Measurements from ENCODE around the gene HECA.
"Not testable (repeated sequence)": the region's sequence is repeated elsewhere in the genome, so short reads cannot be mapped to it uniquely, and the experiment has no call there.

HECA gene, protein sequence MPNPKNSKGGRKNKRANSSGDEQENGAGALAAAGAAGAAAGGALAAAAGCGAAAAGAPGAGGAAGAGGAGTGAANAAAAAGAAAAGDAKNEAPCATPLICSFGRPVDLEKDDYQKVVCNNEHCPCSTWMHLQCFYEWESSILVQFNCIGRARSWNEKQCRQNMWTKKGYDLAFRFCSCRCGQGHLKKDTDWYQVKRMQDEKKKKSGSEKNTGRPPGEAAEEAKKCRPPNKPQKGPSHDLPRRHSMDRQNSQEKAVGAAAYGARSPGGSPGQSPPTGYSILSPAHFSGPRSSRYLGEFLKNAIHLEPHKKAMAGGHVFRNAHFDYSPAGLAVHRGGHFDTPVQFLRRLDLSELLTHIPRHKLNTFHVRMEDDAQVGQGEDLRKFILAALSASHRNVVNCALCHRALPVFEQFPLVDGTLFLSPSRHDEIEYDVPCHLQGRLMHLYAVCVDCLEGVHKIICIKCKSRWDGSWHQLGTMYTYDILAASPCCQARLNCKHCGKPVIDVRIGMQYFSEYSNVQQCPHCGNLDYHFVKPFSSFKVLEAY

GRCh38 chr6:139134817-139135577, at the start of gene HECA:
Gene HECA (plus strand): TSS chr6:139135080. CDS start chr6:139135397, 317 bp downstream.
- peak; percentile 89 for DNase-seq (ENCODE audit: low spot score)

- no peak for DNase-seq (ENCODE audit: low spot score)
Observed at GRCh38 chr6:139091826-139092225, 43.1 kb upstream of the HECA start.

GRCh38 chr6:139099984-139100383, 34.9 kb upstream of the HECA start:
- no peak for DNase-seq (ENCODE audit: low spot score)

DNA sequence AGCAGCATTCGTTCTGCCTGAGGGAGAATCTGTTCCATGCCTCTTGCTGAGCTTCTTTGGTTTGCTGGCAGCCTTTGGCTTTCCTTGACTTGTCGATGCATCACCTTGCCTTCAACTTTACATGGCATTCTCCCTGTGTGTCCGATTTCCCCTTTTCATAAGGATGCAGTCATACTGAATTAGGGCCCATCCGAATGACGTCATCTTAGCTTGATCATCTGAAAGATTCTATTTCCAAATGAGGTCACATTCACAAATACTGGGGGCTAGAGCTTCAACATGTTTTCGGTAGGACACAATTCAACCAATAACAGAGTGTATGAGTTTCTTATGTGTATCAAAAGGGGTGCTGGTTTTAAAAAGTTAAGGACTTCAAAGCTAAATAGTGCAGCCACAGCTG, 27.8 kb upstream of the HECA start:
- no peak for DNase-seq (ENCODE audit: low spot score)

DNA sequence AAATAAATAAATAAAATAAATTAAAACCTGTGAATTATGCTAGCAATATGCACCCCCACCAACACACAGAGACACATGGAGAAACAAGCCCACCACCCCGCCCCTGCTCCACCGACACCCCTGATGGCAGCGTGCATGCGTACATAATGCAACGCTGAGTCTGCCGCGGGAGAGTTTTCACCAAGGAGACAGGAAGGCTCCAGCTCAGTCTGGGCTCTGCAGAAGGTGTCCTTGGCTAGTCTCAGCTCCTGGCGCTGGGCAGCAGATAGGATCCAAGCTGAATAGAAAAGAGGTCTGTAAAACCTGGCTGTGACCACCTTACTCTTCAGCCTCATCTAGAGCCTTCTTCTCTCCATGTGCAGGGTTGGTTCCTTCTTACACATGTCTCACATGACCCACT, 26.5 kb upstream of the HECA start:
- DNase-seq (ENCODE audit: low spot score): no peak

GRCh38 chr6:139109558-139109957, 25.3 kb upstream of the HECA start:
- DNase-seq (ENCODE audit: low spot score): peak; percentile 24

GRCh38 chr6:139112146-139112545, 22.7 kb upstream of the HECA start:
- no peak for DNase-seq (ENCODE audit: low spot score)

DNA sequence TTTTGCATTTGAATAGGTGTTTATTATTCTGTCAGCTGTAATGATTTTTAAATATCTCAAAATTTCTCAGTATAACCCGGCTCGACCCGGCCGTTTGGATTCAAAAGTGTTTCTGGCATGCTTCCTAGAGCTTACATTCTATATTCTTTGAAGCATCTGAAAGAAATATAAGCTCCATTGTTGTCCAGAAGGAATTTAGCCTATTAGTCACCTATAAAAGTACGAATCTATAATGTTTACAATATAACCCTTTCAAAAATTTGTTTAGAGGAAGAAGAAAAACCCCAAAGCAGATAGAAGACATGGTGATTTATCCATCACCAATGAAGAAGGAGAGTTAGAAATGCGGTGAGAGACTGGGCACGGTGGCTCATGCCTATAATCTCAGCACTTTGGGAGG, 22.3 kb upstream of the HECA start:
- DNase-seq (ENCODE audit: low spot score): no peak

DNA sequence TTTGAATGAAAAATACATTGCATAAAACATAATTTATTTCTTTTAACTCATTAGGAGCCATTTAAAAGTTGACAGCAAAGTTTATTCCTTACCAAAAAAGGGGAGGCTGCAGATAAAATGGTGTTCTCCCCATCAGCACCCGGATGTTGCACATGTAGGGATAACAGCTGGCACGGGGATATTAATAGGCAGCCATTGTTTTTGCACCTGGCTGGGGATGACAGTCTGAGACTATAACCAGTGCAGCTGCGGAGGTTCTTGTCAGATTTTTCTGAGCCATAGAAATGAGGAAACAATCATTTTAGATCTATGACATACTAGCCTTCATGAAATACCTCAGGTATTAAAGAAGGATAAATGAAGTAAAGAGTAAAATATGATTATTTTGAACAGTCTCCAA, 20.1 kb upstream of the HECA start:
- DNase-seq (ENCODE audit: low spot score): no peak

- no peak for DNase-seq (ENCODE audit: low spot score)
Observed at GRCh38 chr6:139115989-139116758, 18.7 kb upstream of the HECA start.

- no peak for DNase-seq (ENCODE audit: low spot score)
Observed at GRCh38 chr6:139117734-139118133, 17.1 kb upstream of the HECA start.

- DNase-seq (ENCODE audit: low spot score): no peak
Observed at GRCh38 chr6:139119552-139119951, 15.3 kb upstream of the HECA start.

DNA sequence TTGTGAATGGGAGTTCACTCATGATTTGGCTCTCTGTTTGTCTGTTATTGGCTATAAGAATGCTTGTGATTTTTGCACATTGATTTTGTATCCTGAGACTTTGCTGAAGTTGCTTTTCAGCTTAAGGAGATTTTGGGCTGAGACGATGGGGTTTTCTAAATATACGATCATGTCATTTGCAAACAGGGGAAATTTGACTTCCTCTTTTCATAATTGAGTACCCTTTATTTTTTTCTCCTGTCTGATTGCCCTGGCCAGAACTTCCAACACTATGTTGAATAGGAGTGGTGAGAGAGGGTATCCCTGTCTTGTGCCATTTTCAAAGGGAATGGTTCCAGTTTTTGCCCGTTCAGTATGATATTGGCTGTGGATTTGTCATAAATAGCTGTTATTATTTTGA, 12.1 kb upstream of the HECA start:
- not testable (repeated sequence) for DNase-seq (ENCODE audit: low spot score)

DNA sequence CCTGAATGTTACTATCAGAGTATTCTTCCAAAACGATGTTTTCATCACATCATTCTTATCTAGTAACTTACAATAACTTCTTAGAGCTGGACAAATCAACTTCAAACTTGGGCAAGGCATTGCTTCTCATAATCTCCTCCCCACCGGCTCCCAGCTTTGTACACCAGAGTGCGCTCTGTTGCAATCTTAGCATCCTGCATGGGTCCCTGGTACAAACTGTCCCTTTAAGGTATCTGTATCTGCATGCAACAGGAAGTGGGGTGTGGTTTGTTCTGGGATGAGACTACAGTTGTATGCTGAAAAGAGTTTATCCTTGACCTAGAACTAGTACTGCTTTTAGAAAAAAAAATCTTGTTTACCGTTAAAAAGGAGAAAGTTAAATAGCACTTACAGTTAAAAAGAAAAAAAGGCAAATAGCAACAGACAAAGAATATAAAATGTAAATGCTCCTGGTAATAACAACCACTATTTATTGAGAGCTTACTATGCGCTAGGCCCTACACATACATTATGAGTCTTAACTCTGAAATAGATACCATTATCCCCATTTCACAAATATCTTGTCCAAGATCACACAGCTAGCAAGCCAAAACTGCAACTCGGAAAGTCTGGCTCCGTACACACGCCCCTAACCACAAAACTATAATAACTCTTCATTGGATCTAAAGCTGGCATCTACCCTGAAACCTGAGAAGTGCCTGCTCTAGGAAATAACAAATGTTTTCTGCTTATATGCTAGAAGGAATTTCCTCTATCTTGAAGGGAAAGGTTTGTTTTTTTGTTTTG, 9.8 kb upstream of the HECA start:
- peak; percentile 53 for DNase-seq (ENCODE audit: low spot score)

DNA sequence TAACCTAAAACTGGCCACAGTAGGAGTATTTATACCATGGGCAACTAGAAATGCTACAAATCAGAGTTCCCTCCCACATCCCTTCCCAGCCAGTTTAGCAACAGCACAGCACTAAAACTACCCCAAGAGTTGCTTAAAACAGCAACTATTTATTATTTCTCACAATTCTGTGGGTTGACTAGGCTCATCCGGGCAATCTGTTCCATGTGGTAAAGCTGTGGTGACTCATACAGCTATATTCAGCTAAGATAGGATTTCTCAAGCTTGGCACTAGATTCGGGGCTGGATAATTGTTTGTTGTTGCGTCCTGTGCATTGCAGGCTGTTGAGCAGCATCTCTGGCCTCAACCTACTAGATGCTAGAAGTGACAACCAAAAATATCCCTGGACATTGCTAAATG, 8.6 kb upstream of the HECA start:
- DNase-seq (ENCODE audit: low spot score): peak; percentile 10

- DNase-seq (ENCODE audit: low spot score): no peak
Observed at GRCh38 chr6:139126931-139127330, 7.9 kb upstream of the HECA start.

- peak; percentile 27 for DNase-seq (ENCODE audit: low spot score)
Observed at GRCh38 chr6:139129284-139129683, 5.6 kb upstream of the HECA start.

DNA sequence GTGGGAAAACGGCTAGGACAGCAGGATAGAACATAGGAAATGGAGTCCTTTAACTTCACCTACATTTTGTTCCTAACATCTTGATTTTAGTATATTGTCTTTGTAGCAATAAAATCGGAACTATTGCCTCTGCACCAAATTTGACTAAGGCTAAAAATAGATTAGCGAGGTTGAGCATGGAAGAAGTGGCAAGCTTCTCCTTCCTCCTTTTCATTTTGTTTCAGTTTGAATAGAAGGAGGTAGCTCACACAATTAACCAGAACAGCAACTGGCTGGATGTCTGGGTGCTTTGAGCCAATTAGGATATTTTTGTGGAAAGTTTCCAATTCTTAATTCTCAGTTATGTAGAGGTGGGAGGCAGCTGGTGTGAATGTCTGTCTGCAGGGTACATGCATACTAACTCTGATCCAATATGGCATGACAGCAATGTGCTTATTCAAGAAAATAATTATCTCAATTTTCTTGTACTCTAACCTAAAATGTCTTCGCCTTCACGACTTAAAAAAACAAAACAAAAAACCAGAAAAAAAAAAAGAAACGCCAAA, 3.1 kb upstream of the HECA start:
- no peak for DNase-seq (ENCODE audit: low spot score)

- DNase-seq (ENCODE audit: low spot score): no peak
Observed at GRCh38 chr6:139133262-139134063, 1.4 kb upstream of the HECA start.

DNA sequence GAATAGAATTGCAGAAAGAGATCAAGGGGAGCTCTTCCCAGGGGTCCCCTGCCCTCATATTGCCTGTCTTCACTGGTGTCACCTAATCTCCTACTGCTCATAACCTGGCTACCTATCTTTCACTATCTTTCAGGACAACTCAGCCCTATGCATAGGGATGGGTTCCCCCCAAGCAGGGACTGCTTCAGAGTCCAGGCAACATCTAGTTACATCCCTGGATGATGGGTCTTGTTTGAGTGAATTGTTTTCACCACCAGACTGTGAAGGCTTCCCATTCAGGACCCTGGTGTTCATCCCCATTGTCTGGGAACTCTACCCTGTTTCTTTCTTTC, 850 bp upstream of the HECA start:
- DNase-seq (ENCODE audit: low spot score): no peak

Data from kidney tubule cell (primary cell).